Loucy (cell line): ENCODE data around the gene DTX1.

ENCODE experiments used
- H2AFZ ChIP-seq: fragments of 200-600 bp; sonication (generic); 2 replicates; pipeline ENCODE4 v1.6.0; 2016; ENCODE audit warnings: antibody characterized with exemption, mild to moderate bottlenecking, low read length, moderate library complexity
- H3F3A ChIP-seq: fragments of 200-600 bp; 2 replicates; pipeline ENCODE4 v1.6.0; 2016; ENCODE audit warnings: antibody characterized with exemption, low read depth, mild to moderate bottlenecking
- H3K27me3 ChIP-seq: fragments of 200-600 bp; sonication (generic); 2 replicates; pipeline ENCODE4 v1.6.1; 2014; ENCODE audit warnings: low read length, mild to moderate bottlenecking; ENCODE audit not compliant: insufficient read depth, poor library complexity, severe bottlenecking
- H3K36me3 ChIP-seq: fragments of 200-600 bp; sonication (generic); 2 replicates; pipeline ENCODE4 v1.6.1; 2016; ENCODE audit warnings: low read length; ENCODE audit not compliant: insufficient read depth
- H3K4me1 ChIP-seq: fragments of 200-600 bp; sonication (generic); 2 replicates; pipeline ENCODE4 v1.5.1; 2014; ENCODE audit warnings: low read length, mild to moderate bottlenecking; ENCODE audit not compliant: insufficient read depth, poor library complexity, severe bottlenecking
- H3K4me2 ChIP-seq: fragments of 200-600 bp; sonication (generic); 2 replicates; pipeline ENCODE4 v1.6.0; 2014; ENCODE audit warnings: antibody characterized with exemption, low read length, low read depth, mild to moderate bottlenecking; ENCODE audit not compliant: poor library complexity, severe bottlenecking
- H3K4me3 ChIP-seq: fragments of 200-600 bp; sonication (generic); 2 replicates; pipeline ENCODE4 v1.5.1; 2014; ENCODE audit warnings: low read length, mild to moderate bottlenecking, mixed read lengths; ENCODE audit not compliant: poor library complexity, severe bottlenecking
- H3K79me2 ChIP-seq: fragments of 200-600 bp; sonication (generic); 2 replicates; pipeline ENCODE4 v1.6.1; 2014; ENCODE audit warnings: low read length; ENCODE audit not compliant: insufficient read depth
- H3K9ac ChIP-seq: fragments of 200-600 bp; sonication (generic); 2 replicates; pipeline ENCODE4 v1.6.0; 2014; ENCODE audit warnings: mild to moderate bottlenecking, low read depth, low read length, moderate library complexity; ENCODE audit not compliant: poor library complexity, severe bottlenecking
- H3K9me2 ChIP-seq: fragments of 200-600 bp; sonication (generic); replicated peaks from 2 replicates; pipeline ENCODE4 v1.6.1; 2016; ENCODE audit warnings: low read depth, low read length, mixed read lengths
- H3K9me3 ChIP-seq: fragments of 200-600 bp; sonication (generic); 2 replicates; pipeline ENCODE4 v1.6.1; 2014; ENCODE audit warnings: mild to moderate bottlenecking, antibody characterized with exemption, low read length, low read depth; ENCODE audit not compliant: insufficient read depth
- H4K20me1 ChIP-seq: fragments of 200-600 bp; sonication (generic); 2 replicates; pipeline ENCODE4 v1.6.0; 2014; ENCODE audit warnings: antibody characterized with exemption, low read length, mild to moderate bottlenecking; ENCODE audit not compliant: insufficient read depth, poor library complexity, severe bottlenecking
- CTCF ChIP-seq: fragments of 200-600 bp; sonication (generic); conservative IDR thresholded peaks from 2 replicates; pipeline ENCODE4 v1.5.1; 2014; ENCODE audit warnings: mild to moderate bottlenecking, antibody characterized with exemption, low read length
- EZH2phosphoT487 ChIP-seq: fragments of 200-600 bp; IDR thresholded peaks from 2 replicates; pipeline ENCODE4 v1.6.1; 2018; ENCODE audit warnings: antibody characterized with exemption, mild to moderate bottlenecking, moderate library complexity, borderline replicate concordance

DTX1 gene

GRCh38 chr12:113061061-113061694, 4.6 kb downstream of the DTX1 start:
- Histone ChIP-seq H3K9ac (no peak overlapping the region), H3K4me2 (no peak overlapping the region), H3K4me3 (no peak overlapping the region), H2AFZ (no peak overlapping the region), H3F3A (no peaks in the 10 kb centered on the region), H3K36me3 (no peaks in the 10 kb centered on the region), H3K27me3 (no peaks in the 10 kb centered on the region), H3K79me2 (no peaks in the 10 kb centered on the region), H3K9me3 (no peaks in the 10 kb centered on the region), H3K4me1 (no peaks in the 10 kb centered on the region), H4K20me1 (no peaks in the 10 kb centered on the region), H3K9me2 (no peaks in the 10 kb centered on the region)
- no peak for TF ChIP-seq EZH2phosphoT487
- TF ChIP-seq CTCF: no peak

DNA sequence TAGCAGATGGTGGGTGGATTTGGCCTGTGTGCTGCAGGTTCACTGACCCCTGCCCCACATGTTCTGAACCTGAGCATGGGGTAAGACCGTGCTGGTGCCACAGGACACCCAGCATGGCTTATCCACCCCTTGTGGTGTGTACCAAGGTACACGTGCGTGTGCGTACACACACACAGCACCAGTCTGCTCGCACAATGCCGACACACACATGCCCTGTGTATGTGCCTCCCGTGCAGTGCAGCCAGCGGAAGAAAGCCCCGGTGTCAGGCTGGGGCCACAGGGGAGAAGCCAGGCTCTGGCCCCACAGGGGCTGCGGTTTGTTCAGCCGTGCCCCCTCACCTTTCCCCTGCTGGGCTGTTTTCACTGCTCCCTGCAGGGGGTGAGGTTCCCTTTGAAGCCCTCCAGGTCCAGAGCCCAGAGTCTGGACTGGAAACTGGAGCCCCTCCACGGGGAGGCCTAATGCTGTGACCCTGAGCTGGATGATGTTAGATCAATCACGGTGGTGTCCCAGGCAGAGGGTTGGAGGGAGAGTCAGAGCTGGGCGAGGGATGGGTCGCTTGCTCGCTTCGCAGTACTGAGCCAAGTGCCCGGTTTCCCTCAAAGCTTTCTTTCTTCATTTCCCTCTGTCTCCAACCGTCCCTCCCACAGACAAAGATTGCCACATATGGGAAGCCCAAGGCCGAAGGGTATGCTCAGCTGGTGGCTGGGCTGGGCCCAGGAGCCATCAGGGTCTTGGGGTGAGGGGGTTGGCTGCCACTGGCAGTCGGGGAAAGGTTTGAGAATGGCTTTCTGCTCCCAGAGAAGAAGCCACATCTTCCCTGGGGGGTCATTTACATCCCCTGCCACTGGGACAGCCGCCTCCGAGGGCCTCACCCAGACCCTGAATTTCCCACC, 6.2 kb downstream of the DTX1 start:
- Histone ChIP-seq H3K9me3 (no peaks in the 10 kb centered on the region), H3K9me2 (no peaks in the 10 kb centered on the region), H4K20me1 (no peaks in the 10 kb centered on the region), H3K4me2 (no peak overlapping the region), H2AFZ (no peak overlapping the region), H3K9ac (no peak overlapping the region), H3K27me3 (no peaks in the 10 kb centered on the region), H3K79me2 (no peaks in the 10 kb centered on the region), H3K36me3 (no peaks in the 10 kb centered on the region), H3K4me1 (no peaks in the 10 kb centered on the region), H3F3A (no peaks in the 10 kb centered on the region), H3K4me3 (no peak overlapping the region)
- TF ChIP-seq EZH2phosphoT487 (no peak), CTCF (no peak)

DNA sequence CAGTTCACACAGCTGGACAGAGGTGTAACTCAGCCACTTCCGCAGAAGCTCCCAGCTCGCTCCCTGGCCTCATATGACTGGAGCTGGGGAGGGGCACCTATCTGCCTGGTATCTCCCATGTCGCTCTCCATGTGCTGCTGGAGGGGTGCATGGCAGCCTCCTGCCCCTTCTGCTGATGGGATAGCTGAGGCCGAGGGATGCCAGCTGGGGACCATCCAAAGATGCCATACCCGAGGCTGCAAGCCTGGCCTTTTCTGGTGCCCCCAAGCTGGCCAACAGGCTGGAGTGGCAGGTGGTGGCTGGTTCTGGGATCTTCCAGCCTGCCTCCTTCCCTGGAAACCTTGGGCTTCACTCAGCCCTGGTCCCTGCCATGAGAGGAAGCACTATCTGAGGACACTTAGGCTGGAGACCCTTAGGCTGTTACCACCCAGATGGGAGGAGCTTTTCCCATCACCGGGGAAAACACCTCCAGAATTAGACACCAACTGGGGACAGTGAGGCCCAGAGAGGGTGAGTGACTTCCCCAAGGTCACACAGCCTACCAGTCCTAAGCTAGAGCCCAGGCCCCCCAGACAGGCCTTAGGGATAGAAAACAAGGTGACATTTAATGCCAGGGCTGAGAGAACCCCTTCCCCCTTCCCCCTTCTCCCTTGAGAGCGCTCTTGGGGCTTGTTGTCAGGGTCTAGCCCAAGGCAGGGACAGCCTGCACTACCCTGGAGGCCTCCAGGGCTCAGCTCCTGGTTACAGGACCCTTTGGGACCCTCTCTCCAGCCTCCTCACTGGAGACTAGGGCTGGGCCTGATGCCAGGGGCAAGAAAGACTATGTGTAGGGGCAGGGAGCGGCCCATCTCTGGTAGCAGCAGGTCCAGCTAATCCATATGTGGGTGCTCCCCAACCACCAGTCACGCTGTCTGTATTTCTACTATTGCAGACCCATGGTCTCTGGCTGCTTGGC, 7.1 kb downstream of the DTX1 start:
- Histone ChIP-seq H3K9me3 (no peaks in the 10 kb centered on the region), H3K4me3 (no peak overlapping the region), H4K20me1 (no peaks in the 10 kb centered on the region), H3K9ac (no peak overlapping the region), H3K4me1 (no peaks in the 10 kb centered on the region), H3K27me3 (no peaks in the 10 kb centered on the region), H3K9me2 (no peaks in the 10 kb centered on the region), H3K36me3 (no peaks in the 10 kb centered on the region), H3K4me2 (no peak overlapping the region), H3F3A (no peaks in the 10 kb centered on the region), H3K79me2 (no peaks in the 10 kb centered on the region), H2AFZ (no peak overlapping the region)
- TF ChIP-seq CTCF (no peak), EZH2phosphoT487 (no peak)
